ENCODE data around the gene NAT14. TPM values are rescaled to one million over a fixed set of nuclear protein-coding genes. Genes with fewer than 3 reads are reported as not detected.

NAT14 gene
- polyA plus RNA-seq, 1 donor (not counting 4 experiments of a cell fraction or from before 2014, with no cell fraction given): 11.0 TPM

- Histone ChIP-seq H3K27ac (ENCODE audit: control insufficient read depth, insufficient read depth, low read length) (no peak overlapping the region), H4K20me1 (ENCODE audit: control insufficient read depth, extremely low read depth, insufficient read depth, low read length) (peaks cover 2% of the 10 kb centered on the region), H3K9ac (ENCODE audit: control insufficient read depth, extremely low read depth, insufficient read depth, low read length) (no peak overlapping the region), H3K36me3 (ENCODE audit: control insufficient read depth in 2 of 2, extremely low read depth in 1 of 2, insufficient read depth in 2 of 2, low read length in 2 of 2) (peaks cover 0 to 3% of the 10 kb centered on the region in 2 experiments), H3K9me3 (ENCODE audit: control insufficient read depth, low read depth, low read length) (no peaks in the 10 kb centered on the region), H3K27me3 (ENCODE audit: control insufficient read depth, extremely low read depth, insufficient read depth, low read length) (peaks cover 13% of the 10 kb centered on the region), H3K9me1 (ENCODE audit: control insufficient read depth, extremely low read depth, insufficient read depth, low read length) (no peaks in the 10 kb centered on the region), H3K4me1 (ENCODE audit: control insufficient read depth, extremely low read depth, insufficient read depth, low read length) (peaks cover 3% of the 10 kb centered on the region), H3K4me3 (ENCODE audit: control insufficient read depth in 2 of 3, extremely low read depth in 1 of 3, insufficient read depth in 2 of 3, low read depth in 1 of 3, low read length in 3 of 3) (no peak overlapping the region), H3K4me2 (ENCODE audit: control insufficient read depth, extremely low read depth, insufficient read depth, low read depth, low read length) (no peak overlapping the region), H3K79me2 (ENCODE audit: control insufficient read depth, insufficient read depth, low read length) (no peaks in the 10 kb centered on the region), H2AFZ (ENCODE audit: control insufficient read depth, low read length) (no peak overlapping the region)
- DNase-seq (ENCODE audit: low read depth, low spot score): no peak
- FAIRE-seq: no peak
- dilution Hi-C loops (cut with MboI; ENCODE audit: extremely low pct_ligation_motif_present, low sequenced_read_pairs): no loop called here
- TF ChIP-seq EZH2 (IDR thresholded peaks at IDR 0.05; ENCODE audit: low read length) (no peak), CTCF (optimal IDR thresholded peaks at IDR 0.05 in 1 of 3, IDR thresholded peaks at IDR 0.05 in 1 of 3, conservative IDR thresholded peaks at IDR 0.05 in 1 of 3; ENCODE audit: extremely low read depth in 1 of 3, insufficient read depth in 2 of 3, low read length in 3 of 3) (no peak)
Measured at GRCh38 chr19:55456347-55456746, 28.6 kb upstream of the NAT14 start.

GRCh38 chr19:55457683-55458457, 27.1 kb upstream of the NAT14 start:
- no peak for DNase-seq (ENCODE audit: low read depth, low spot score)
- Histone ChIP-seq H3K9me1 (ENCODE audit: control insufficient read depth, extremely low read depth, insufficient read depth, low read length) (no peaks in the 10 kb centered on the region), H3K79me2 (ENCODE audit: control insufficient read depth, insufficient read depth, low read length) (no peaks in the 10 kb centered on the region), H3K4me3 (ENCODE audit: control insufficient read depth in 2 of 3, extremely low read depth in 1 of 3, insufficient read depth in 2 of 3, low read depth in 1 of 3, low read length in 3 of 3) (no peak overlapping the region), H3K4me1 (ENCODE audit: control insufficient read depth, extremely low read depth, insufficient read depth, low read length) (peaks cover 9% of the 10 kb centered on the region), H3K9ac (ENCODE audit: control insufficient read depth, extremely low read depth, insufficient read depth, low read length) (no peak overlapping the region), H3K27ac (ENCODE audit: control insufficient read depth, insufficient read depth, low read length) (no peak overlapping the region), H2AFZ (ENCODE audit: control insufficient read depth, low read length) (no peak overlapping the region), H3K4me2 (ENCODE audit: control insufficient read depth, extremely low read depth, insufficient read depth, low read depth, low read length) (no peak overlapping the region), H3K36me3 (ENCODE audit: control insufficient read depth in 2 of 2, extremely low read depth in 1 of 2, insufficient read depth in 2 of 2, low read length in 2 of 2) (peaks cover 0 to 3% of the 10 kb centered on the region in 2 experiments), H3K9me3 (ENCODE audit: control insufficient read depth, low read depth, low read length) (no peaks in the 10 kb centered on the region), H3K27me3 (ENCODE audit: control insufficient read depth, extremely low read depth, insufficient read depth, low read length) (no peaks in the 10 kb centered on the region), H4K20me1 (ENCODE audit: control insufficient read depth, extremely low read depth, insufficient read depth, low read length) (peaks cover 2% of the 10 kb centered on the region)
- dilution Hi-C loops (cut with MboI; ENCODE audit: extremely low pct_ligation_motif_present, low sequenced_read_pairs): no loop called here
- TF ChIP-seq CTCF (optimal IDR thresholded peaks at IDR 0.05 in 1 of 3, IDR thresholded peaks at IDR 0.05 in 1 of 3, conservative IDR thresholded peaks at IDR 0.05 in 1 of 3; ENCODE audit: extremely low read depth in 1 of 3, insufficient read depth in 2 of 3, low read length in 3 of 3): no peak
- TF ChIP-seq EZH2 (IDR thresholded peaks at IDR 0.05; ENCODE audit: low read length): no peak
- FAIRE-seq: no peak

All from keratinocyte (primary cell).